Measurements from ENCODE around the gene RALGAPA1. TPM values are rescaled to one million over a fixed set of nuclear protein-coding genes. Genes with fewer than 3 reads are reported as not detected.

RALGAPA1 gene
- total RNA-seq, 1 donor from 2014 or later, result 83.5 TPM

DNA sequence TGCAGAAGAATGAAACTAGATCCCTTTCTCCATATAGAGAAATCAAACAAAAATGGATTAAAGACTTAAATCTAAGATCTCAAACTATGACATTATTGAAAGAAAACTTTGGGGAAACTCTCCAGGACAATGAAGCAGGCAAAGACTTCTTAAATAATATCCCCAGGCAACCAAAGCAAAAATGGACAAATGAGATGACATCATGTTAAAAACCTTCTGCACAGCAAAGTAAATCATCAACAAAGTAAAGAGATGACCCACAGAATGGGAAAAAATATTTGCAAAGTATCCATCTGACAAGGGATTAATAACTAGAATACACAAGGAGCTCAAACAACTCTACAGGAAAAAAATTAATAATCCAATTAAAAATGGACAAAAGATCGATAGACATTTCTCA, 101.0 kb downstream of the RALGAPA1 start:
- no peaks in the 10 kb centered on the region for H3K4me1 ChIP-seq (ENCODE audit: control insufficient read depth in 3 of 3, insufficient read depth in 3 of 3, low read length in 3 of 3)
- no peak overlapping the region for H3K4me3 ChIP-seq (ENCODE audit: low read length in 3 of 3)
- H3K9ac ChIP-seq (ENCODE audit: low read depth in 1 of 3, low read length in 3 of 3), result no peak overlapping the region
- peaks cover 0 to 17% (median 4%) of the 10 kb centered on the region in 3 donors for H3K36me3 ChIP-seq (ENCODE audit: control insufficient read depth in 3 of 3, insufficient read depth in 3 of 3, low read length in 3 of 3)
- H3K27ac ChIP-seq (ENCODE audit: low read depth, low read length), result no peak overlapping the region
- no peaks in the 10 kb centered on the region for H3K27me3 ChIP-seq (ENCODE audit: control insufficient read depth in 3 of 3, insufficient read depth in 3 of 3, low read length in 3 of 3)
- H3K9me3 ChIP-seq (ENCODE audit: control insufficient read depth in 3 of 3, low read length in 3 of 3), result no peaks in the 10 kb centered on the region

- Histone ChIP-seq H3K4me3 (ENCODE audit: low read length in 3 of 3) (no peak overlapping the region), H3K27ac (ENCODE audit: low read depth, low read length) (no peak overlapping the region), H3K4me1 (ENCODE audit: control insufficient read depth in 3 of 3, insufficient read depth in 3 of 3, low read length in 3 of 3) (no peaks in the 10 kb centered on the region), H3K27me3 (ENCODE audit: control insufficient read depth in 3 of 3, insufficient read depth in 3 of 3, low read length in 3 of 3) (no peaks in the 10 kb centered on the region), H3K9ac (ENCODE audit: low read depth in 1 of 3, low read length in 3 of 3) (no peak overlapping the region), H3K36me3 (ENCODE audit: control insufficient read depth in 3 of 3, insufficient read depth in 3 of 3, low read length in 3 of 3) (peaks cover 0 to 7% (median 4%) of the 10 kb centered on the region in 3 donors), H3K9me3 (ENCODE audit: control insufficient read depth in 3 of 3, low read length in 3 of 3) (no peaks in the 10 kb centered on the region)
These were observed 103.5 kb downstream of the RALGAPA1 start for GRCh38 chr14:35705636-35706035.

DNA sequence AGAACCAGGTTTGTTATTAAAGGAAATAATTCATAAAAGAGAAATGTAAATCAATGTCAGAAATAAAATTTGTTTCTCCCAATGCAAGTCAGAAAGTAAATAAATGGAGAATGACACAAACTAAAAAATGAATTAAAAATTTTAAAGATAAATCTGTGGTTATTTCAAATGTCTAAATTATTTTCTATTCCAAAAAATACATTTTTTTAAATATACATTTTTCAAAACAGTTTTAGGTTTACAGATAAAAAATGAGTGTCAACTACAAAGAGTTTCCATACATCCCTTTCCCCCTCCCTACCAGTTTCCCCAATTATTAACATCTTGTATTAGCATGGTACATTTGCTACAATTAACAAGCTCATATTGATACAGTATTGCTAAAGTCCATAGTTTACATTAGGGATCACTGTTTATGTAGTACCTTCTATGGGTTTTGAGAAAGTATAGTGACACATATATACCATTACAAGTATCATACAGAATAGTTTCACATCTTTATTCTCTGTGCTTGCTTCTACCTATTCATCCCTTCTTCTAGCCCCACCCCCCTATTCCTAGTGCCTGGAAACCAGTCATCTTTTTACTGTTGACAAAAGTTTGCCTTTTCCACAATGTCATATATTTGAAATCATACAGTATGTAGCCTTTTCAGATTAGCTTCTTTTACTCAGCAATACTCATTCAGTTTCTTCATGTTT, 104.2 kb downstream of the RALGAPA1 start:
- Histone ChIP-seq H3K36me3 (ENCODE audit: control insufficient read depth in 3 of 3, insufficient read depth in 3 of 3, low read length in 3 of 3) (peaks cover 0 to 4% (median 4%) of the 10 kb centered on the region in 3 donors), H3K27me3 (ENCODE audit: control insufficient read depth in 3 of 3, insufficient read depth in 3 of 3, low read length in 3 of 3) (no peaks in the 10 kb centered on the region), H3K9ac (ENCODE audit: low read depth in 1 of 3, low read length in 3 of 3) (no peak overlapping the region), H3K27ac (ENCODE audit: low read depth, low read length) (no peak overlapping the region), H3K9me3 (ENCODE audit: control insufficient read depth in 3 of 3, low read length in 3 of 3) (no peaks in the 10 kb centered on the region), H3K4me1 (ENCODE audit: control insufficient read depth in 3 of 3, insufficient read depth in 3 of 3, low read length in 3 of 3) (no peaks in the 10 kb centered on the region), H3K4me3 (ENCODE audit: low read length in 3 of 3) (no peak overlapping the region)

GRCh38 chr14:35701531-35701930, 107.6 kb downstream of the RALGAPA1 start:
- peaks cover 0 to 4% (median 4%) of the 10 kb centered on the region in 3 donors for H3K36me3 ChIP-seq (ENCODE audit: control insufficient read depth in 3 of 3, insufficient read depth in 3 of 3, low read length in 3 of 3)
- H3K4me3 ChIP-seq (ENCODE audit: low read length in 3 of 3), result no peak overlapping the region
- H3K9ac ChIP-seq (ENCODE audit: low read depth in 1 of 3, low read length in 3 of 3), result no peak overlapping the region
- H3K27ac ChIP-seq (ENCODE audit: low read depth, low read length), result no peak overlapping the region
- H3K27me3 ChIP-seq (ENCODE audit: control insufficient read depth in 3 of 3, insufficient read depth in 3 of 3, low read length in 3 of 3), result no peaks in the 10 kb centered on the region
- H3K4me1 ChIP-seq (ENCODE audit: control insufficient read depth in 3 of 3, insufficient read depth in 3 of 3, low read length in 3 of 3), result no peaks in the 10 kb centered on the region
- H3K9me3 ChIP-seq (ENCODE audit: control insufficient read depth in 3 of 3, low read length in 3 of 3), result no peaks in the 10 kb centered on the region

DNA sequence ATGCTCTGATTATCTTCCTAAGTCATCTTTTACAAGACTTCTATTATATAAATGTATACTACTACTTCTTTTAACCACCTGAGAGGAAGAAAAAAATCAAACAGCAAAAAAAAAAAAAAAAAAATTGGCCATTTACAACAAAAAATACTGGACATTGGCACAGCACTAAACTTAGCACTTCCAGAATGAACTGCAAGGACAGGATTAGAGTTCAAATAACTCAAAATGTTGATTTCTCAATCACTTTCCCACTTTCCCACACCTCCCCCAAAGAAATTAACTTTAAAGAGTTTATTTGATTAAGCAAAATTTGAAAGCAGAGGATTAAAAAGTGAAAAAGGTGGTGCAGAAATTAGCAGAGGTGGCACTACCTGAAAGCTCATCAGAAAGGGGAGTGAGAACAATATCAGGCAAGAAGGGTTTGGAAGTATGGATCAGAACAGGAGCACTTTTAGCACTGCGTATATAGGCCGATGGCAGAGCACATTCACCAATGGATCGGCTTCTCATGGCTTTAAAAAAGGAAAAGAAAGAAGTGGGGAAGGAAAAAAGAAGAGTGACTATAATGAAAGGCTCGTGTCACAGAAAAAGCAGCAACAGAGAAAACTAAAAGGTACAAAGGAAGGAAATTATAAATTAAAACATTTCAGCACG, 109.2 kb downstream of the RALGAPA1 start:
- Histone ChIP-seq H3K4me1 (ENCODE audit: control insufficient read depth in 3 of 3, insufficient read depth in 3 of 3, low read length in 3 of 3) (no peaks in the 10 kb centered on the region), H3K9me3 (ENCODE audit: control insufficient read depth in 3 of 3, low read length in 3 of 3) (no peaks in the 10 kb centered on the region), H3K4me3 (ENCODE audit: low read length in 3 of 3) (no peak overlapping the region)

GRCh38 chr14:35696575-35696974, 112.5 kb downstream of the RALGAPA1 start:
- no peaks in the 10 kb centered on the region for H3K27me3 ChIP-seq (ENCODE audit: control insufficient read depth in 3 of 3, insufficient read depth in 3 of 3, low read length in 3 of 3)
- no peaks in the 10 kb centered on the region for H3K4me1 ChIP-seq (ENCODE audit: control insufficient read depth in 3 of 3, insufficient read depth in 3 of 3, low read length in 3 of 3)
- H3K9me3 ChIP-seq (ENCODE audit: control insufficient read depth in 3 of 3, low read length in 3 of 3), result no peaks in the 10 kb centered on the region
- no peak overlapping the region for H3K4me3 ChIP-seq (ENCODE audit: low read length in 3 of 3)
- no peak overlapping the region for H3K27ac ChIP-seq (ENCODE audit: low read depth, low read length)
- H3K9ac ChIP-seq (ENCODE audit: low read depth in 1 of 3, low read length in 3 of 3), result no peak overlapping the region
- no peaks in the 10 kb centered on the region for H3K36me3 ChIP-seq (ENCODE audit: control insufficient read depth in 3 of 3, insufficient read depth in 3 of 3, low read length in 3 of 3)

More for the DNA sequence above, 109.2 kb downstream of the RALGAPA1 start:
- Histone ChIP-seq H3K27me3 (ENCODE audit: control insufficient read depth in 3 of 3, insufficient read depth in 3 of 3, low read length in 3 of 3) (no peaks in the 10 kb centered on the region), H3K36me3 (ENCODE audit: control insufficient read depth in 3 of 3, insufficient read depth in 3 of 3, low read length in 3 of 3) (no peaks in the 10 kb centered on the region), H3K27ac (ENCODE audit: low read depth, low read length) (no peak overlapping the region), H3K9ac (ENCODE audit: low read depth in 1 of 3, low read length in 3 of 3) (no peak overlapping the region)

- H3K36me3 ChIP-seq (ENCODE audit: control insufficient read depth in 3 of 3, insufficient read depth in 3 of 3, low read length in 3 of 3), result no peaks in the 10 kb centered on the region
- H3K27me3 ChIP-seq (ENCODE audit: control insufficient read depth in 3 of 3, insufficient read depth in 3 of 3, low read length in 3 of 3), result no peaks in the 10 kb centered on the region
- no peak overlapping the region for H3K4me3 ChIP-seq (ENCODE audit: low read length in 3 of 3)
- no peaks in the 10 kb centered on the region for H3K9me3 ChIP-seq (ENCODE audit: control insufficient read depth in 3 of 3, low read length in 3 of 3)
- H3K9ac ChIP-seq (ENCODE audit: low read depth in 1 of 3, low read length in 3 of 3), result no peak overlapping the region
- no peaks in the 10 kb centered on the region for H3K4me1 ChIP-seq (ENCODE audit: control insufficient read depth in 3 of 3, insufficient read depth in 3 of 3, low read length in 3 of 3)
- H3K27ac ChIP-seq (ENCODE audit: low read depth, low read length), result no peak overlapping the region
These were observed 113.0 kb downstream of the RALGAPA1 start for GRCh38 chr14:35696119-35696518.

GRCh38 chr14:35695647-35696046, 113.4 kb downstream of the RALGAPA1 start:
- Histone ChIP-seq H3K4me1 (ENCODE audit: control insufficient read depth in 3 of 3, insufficient read depth in 3 of 3, low read length in 3 of 3) (no peaks in the 10 kb centered on the region), H3K9ac (ENCODE audit: low read depth in 1 of 3, low read length in 3 of 3) (no peak overlapping the region), H3K9me3 (ENCODE audit: control insufficient read depth in 3 of 3, low read length in 3 of 3) (no peaks in the 10 kb centered on the region), H3K4me3 (ENCODE audit: low read length in 3 of 3) (no peak overlapping the region), H3K27me3 (ENCODE audit: control insufficient read depth in 3 of 3, insufficient read depth in 3 of 3, low read length in 3 of 3) (no peaks in the 10 kb centered on the region), H3K36me3 (ENCODE audit: control insufficient read depth in 3 of 3, insufficient read depth in 3 of 3, low read length in 3 of 3) (no peaks in the 10 kb centered on the region), H3K27ac (ENCODE audit: low read depth, low read length) (no peak overlapping the region)

DNA sequence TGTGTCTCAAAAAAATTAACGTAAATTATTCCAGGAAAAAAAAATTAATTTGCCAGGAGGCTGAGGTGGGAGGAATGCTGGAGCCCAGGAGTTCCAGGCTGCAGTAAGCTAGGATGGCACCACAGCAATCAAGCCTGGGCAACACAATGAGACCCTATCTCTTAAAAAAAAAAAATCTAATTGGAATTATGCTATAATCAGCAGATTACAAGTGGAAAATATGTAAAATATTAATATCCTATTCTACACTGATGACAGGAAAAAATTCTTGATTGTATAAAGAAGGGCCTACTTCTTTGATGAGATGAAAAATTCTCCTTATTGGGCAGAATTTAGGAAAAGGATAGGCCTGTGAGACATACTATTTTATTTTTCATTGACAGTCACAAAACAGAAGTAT, 114.0 kb downstream of the RALGAPA1 start:
- H3K27ac ChIP-seq (ENCODE audit: low read depth, low read length), result no peak overlapping the region
- no peaks in the 10 kb centered on the region for H3K9me3 ChIP-seq (ENCODE audit: control insufficient read depth in 3 of 3, low read length in 3 of 3)
- no peak overlapping the region for H3K4me3 ChIP-seq (ENCODE audit: low read length in 3 of 3)
- H3K27me3 ChIP-seq (ENCODE audit: control insufficient read depth in 3 of 3, insufficient read depth in 3 of 3, low read length in 3 of 3), result no peaks in the 10 kb centered on the region
- H3K4me1 ChIP-seq (ENCODE audit: control insufficient read depth in 3 of 3, insufficient read depth in 3 of 3, low read length in 3 of 3), result no peaks in the 10 kb centered on the region
- H3K36me3 ChIP-seq (ENCODE audit: control insufficient read depth in 3 of 3, insufficient read depth in 3 of 3, low read length in 3 of 3), result no peaks in the 10 kb centered on the region
- no peak overlapping the region for H3K9ac ChIP-seq (ENCODE audit: low read depth in 1 of 3, low read length in 3 of 3)

DNA sequence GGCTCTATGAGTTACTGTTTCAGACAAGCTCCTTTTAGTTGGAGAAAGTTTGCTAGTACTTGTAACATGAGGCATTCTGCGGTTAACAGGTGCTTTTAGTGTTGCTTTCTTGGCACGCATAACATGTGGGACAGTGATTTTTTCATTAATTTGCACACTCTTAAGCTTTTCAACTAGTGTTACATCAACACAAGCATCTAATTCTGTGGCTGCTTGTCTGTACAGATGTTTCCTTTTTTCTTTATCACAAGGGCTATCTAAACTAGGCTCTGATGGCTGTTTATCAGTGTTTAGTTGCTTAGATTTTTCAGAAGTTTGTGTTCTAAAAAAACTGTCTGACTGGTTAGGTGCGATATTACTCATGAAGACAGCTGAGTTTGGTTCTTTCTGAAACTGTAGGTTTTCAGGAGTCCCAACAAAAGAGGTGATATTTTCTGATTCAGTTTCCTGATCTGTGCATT, 120.1 kb downstream of the RALGAPA1 start:
- H3K27ac ChIP-seq (ENCODE audit: low read depth, low read length), result no peak overlapping the region
- no peaks in the 10 kb centered on the region for H3K9me3 ChIP-seq (ENCODE audit: control insufficient read depth in 3 of 3, low read length in 3 of 3)
- no peak overlapping the region for H3K4me3 ChIP-seq (ENCODE audit: low read length in 3 of 3)
- H3K4me1 ChIP-seq (ENCODE audit: control insufficient read depth in 3 of 3, insufficient read depth in 3 of 3, low read length in 3 of 3), result no peaks in the 10 kb centered on the region
- peaks cover 8 to 29% (median 19%) of the 10 kb centered on the region in 3 donors for H3K36me3 ChIP-seq (ENCODE audit: control insufficient read depth in 3 of 3, insufficient read depth in 3 of 3, low read length in 3 of 3)
- no peaks in the 10 kb centered on the region for H3K27me3 ChIP-seq (ENCODE audit: control insufficient read depth in 3 of 3, insufficient read depth in 3 of 3, low read length in 3 of 3)
- H3K9ac ChIP-seq (ENCODE audit: low read depth in 1 of 3, low read length in 3 of 3), result no peak overlapping the region

Measured in skeletal muscle tissue (tissue), 4 donors.